ENCODE data around the gene TRPM3.
A peak's percentile ranks its signal among the peaks of the same experiment; 100 is the strongest.
"Not testable (repeated sequence)": the region's sequence is repeated elsewhere in the genome, so short reads cannot be mapped to it uniquely, and the experiment has no call there.

The TRPM3 gene

DNA sequence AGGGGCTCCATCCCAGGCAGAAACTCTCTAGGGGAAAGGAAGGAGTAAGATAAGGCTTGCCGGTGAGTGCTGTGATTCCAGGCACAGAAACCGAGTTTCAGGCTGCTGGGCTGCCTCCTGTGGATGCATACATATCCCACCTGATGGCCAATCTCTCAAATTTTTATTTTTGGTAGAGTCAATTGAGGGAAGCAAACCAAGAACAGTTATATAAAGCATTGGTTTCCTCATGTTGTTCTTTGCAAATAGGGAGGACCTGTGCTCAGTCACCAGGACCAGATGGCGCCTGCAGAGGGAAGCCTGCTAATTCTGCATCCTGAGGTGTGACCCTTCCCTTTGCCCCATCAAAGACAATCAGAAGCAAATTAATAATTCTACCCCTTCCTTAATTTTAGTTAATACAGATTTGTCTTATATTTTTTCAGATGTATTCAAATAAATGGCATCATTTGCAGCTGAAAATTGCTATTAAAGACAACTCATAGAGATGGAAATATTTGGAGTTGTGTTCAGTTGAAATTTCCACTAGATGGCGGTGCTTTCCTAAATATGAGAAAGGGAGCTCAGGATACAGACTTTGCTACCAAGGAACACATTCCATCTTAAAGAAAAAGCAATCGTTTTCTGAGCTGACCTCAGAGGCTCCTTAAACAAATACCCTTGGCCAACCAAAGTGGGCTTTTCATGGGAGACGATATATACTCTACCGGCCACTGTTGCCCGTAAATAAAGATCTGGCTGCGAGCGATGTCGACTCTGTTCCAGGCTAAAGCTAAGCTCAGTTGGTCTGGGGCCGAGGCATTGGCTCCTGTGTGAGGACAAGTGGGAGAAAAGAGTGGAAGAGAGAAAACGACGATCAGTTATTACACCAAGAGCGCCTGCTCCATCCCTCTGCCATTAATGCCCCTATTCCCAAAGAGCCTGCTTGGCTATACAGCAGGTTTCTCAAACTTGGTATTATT is 481.3 kb downstream of the TRPM3 start:
- DNase-seq: no peak

GRCh38 chr9:70635790-70636189 is 485.6 kb downstream of the TRPM3 start:
- DNase-seq: no peak

- DNase-seq: no peak
Observed at GRCh38 chr9:70634696-70635095, 486.7 kb downstream of the TRPM3 start.

GRCh38 chr9:70630971-70631370 is 490.4 kb downstream of the TRPM3 start:
- DNase-seq: no peak

- not testable (repeated sequence) for DNase-seq
Observed at GRCh38 chr9:70629080-70629685, 492.2 kb downstream of the TRPM3 start.

GRCh38 chr9:70625078-70625477 is 496.3 kb downstream of the TRPM3 start:
- DNase-seq: no peak

DNA sequence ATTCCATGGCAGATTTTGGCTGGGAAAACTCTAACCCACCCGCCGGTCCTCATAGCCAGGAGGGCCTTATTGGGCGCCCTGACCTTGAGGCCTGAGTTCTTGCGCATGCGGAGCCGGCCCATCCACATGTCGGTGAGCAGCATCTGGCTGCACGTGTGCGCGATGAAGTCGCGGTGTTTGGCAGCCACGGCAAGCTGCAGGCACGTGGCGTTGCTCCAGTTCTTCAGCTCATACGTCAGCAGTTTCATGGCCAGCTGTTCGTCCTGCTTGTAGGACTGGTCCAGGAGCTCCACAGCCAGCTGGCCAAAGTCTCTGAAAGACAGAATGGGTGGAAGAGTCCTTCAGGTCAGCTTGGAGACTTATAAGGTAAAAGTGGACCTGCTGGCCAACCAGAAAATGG is 502.6 kb downstream of the TRPM3 start:
- no peak for DNase-seq

GRCh38 chr9:70617033-70617828 is 504.2 kb downstream of the TRPM3 start:
- no peak for DNase-seq

DNA sequence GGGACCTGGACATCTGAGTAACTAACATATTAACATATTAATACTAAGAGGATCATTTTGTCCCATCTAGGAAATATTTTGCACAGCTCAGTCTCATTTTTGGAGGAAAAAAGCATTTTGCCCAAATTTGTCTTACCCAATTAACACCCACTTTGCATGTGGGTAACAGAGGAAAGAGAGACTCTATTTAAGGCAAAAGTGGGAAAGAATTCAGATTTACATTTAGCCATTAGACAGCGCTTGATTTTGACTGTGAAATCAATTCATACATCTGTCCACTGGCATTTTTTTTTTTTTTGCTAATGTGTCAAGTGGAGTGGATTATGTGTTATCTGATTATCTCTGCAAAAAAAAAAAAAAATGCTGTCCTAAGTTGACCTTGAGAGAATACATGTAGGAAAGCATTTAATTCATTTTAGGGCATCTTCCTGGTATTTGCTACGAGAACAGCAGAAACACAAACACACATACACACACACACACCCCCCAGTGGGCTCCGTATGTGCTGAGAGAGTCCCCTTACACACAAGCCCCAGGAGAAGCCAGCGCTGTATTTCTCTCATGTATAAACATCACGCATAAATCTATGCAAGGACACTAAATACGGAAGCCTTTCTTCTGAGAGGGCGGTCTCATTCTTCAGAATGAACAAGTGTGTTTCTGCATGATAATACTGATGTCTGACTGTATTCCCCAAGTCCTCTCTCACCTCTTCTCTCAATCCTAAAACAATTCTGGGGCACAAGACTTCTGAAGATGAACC is 505.0 kb downstream of the TRPM3 start:
- DNase-seq: no peak

DNA sequence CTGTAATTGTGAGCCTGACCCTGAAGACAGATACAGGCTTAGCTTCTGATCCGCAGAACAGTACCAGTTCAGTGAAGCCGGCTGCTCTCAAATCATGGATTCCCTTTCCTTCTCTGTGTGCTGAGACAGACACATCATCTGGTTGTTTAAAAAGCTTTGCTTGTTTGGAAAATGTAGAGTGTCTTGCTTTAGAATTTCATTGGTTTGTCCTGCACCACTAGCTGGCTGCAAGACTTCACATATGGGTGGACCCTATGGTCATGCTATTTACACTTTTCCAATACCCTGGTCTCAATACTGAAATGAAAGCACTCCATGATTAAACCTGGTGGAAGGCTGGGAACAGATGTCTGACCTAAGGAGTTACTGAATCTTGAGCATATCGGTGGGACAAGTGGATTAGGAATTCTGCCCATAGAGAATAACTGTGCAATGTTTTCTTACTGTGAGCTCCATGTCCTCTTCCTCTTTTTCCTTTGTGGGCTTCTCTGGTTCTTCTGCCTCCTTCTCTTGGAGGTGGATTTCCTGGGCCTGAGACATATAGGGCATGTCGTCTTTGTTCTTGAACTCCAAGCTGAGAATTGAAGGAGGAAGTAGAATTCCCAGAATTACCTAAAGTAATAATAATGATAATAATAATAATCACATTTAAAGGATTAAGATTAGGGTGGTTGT is 505.8 kb downstream of the TRPM3 start:
- DNase-seq: no peak

DNA sequence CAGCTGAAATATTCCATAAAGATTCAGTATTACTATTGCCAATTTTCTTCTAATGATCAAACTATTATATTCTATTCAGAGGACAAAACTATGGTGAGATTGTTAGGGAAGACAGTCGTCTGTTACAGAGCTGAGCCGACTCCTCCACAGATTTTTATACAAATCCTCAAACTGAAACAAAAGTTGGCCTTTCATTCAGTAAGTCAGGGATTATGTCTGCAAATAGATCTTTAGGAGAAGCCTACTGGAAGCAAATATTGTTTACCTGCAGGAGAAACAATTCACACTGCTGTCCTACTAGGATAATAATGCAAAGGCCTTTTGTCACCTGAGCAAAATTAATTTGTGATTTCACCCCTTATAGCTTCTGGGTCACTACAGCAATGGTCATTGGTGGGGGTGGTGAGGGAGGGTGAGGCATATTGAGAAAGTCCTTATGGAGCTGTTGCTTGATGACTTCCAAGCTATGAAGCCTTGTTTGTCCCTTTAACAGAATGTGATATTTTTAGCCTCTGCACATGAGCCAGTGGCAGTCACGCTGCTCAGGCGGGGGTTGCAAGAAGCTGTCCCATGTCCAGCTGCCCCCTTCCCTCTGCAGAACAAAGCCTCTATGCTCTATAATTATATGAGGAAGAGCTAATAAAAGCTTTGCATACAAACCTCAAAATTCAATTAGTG is 506.5 kb downstream of the TRPM3 start:
- DNase-seq: no peak

DNA sequence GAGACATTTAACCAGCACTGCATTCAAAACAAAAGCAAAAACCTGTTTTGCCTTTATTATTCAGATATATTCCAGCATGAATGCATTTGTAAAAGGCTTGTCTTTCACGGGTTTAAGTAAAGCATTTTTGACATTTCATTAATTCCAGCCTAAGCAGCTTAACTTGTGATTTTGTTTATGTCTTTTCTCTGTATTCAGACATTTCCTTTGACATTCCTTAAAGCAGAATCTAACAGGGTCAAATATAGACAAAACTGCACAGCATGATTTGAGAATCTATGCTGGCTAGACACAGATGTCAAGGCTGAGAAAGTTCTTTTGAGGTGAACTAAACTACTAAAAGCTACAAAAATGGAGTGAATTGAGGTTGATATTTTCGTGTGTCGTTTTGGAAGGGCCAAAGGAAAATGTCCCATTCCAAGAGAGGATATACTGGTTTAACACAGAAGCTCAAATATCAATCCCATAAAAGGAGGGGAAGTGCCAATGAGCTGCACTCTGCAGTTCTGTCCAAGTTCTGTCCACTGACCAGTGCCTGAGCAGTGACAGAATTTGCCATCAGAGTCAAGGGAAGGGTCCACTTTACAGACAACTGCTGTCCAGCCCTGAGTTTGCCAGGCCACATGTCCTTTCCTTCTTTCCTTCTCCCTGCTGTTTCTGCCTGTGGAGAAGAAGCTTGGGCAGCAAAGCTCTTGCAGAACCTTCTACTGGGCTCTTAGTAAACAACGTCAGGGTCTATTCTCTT is 508.2 kb downstream of the TRPM3 start:
- no peak for DNase-seq

DNA sequence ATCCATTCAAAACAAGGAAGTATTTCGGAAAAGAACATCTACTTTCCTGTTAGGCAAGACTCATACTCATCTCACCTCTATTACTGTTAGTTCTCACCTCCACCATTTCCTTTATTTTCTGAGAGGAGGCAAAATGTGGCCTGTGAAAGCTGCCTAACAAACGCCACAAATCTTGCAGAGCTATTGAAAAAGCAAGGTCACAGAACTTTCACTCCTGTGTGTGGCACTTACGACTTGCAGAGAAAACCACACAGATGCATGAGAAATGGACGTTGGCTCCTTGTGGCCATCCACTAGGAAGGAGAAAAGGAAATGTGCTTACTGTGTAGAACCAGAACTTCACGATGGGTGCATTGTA is 511.2 kb downstream of the TRPM3 start:
- DNase-seq: no peak

DNA sequence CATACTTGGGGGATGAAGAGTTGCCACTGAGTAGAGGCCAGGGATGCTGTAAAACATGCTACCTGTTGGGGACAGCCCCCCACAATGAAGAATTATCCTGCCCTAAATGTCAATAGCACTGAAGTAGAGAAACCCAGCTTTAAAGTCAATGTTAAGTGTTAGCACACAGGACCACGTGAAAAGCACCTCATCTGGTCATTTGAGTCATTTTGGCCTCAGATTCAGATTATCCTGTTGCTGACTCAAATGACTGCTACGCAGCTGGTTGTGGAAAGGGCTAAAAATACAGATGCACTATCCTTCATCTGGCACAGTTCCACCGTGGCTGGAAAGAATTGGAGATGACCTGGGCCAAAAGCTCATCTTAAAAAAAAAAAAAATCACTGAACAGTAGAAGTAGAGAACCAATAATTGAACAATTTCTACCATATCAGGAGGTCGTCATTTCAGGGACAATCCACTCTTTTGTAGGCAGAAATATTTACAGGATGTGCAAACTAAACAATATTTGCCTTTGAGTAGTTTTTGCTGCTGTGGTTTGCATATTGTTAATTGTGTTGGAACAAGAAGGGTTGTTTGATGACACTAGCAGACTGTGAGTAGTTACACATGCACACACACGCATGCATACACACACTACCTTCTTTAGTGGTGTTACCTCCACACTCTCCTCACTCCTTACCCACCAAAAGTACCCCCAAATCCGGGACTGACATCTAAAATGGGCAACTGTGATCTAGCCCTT is 511.7 kb downstream of the TRPM3 start:
- no peak for DNase-seq

GRCh38 chr9:70609011-70609410 is 512.4 kb downstream of the TRPM3 start:
- DNase-seq: no peak

GRCh38 chr9:70607926-70608325 is 513.5 kb downstream of the TRPM3 start:
- DNase-seq: no peak

GRCh38 chr9:70607329-70607728 is 514.1 kb downstream of the TRPM3 start:
- no peak for DNase-seq

- DNase-seq: no peak
Observed at GRCh38 chr9:70603020-70603411, 518.4 kb downstream of the TRPM3 start.

DNA sequence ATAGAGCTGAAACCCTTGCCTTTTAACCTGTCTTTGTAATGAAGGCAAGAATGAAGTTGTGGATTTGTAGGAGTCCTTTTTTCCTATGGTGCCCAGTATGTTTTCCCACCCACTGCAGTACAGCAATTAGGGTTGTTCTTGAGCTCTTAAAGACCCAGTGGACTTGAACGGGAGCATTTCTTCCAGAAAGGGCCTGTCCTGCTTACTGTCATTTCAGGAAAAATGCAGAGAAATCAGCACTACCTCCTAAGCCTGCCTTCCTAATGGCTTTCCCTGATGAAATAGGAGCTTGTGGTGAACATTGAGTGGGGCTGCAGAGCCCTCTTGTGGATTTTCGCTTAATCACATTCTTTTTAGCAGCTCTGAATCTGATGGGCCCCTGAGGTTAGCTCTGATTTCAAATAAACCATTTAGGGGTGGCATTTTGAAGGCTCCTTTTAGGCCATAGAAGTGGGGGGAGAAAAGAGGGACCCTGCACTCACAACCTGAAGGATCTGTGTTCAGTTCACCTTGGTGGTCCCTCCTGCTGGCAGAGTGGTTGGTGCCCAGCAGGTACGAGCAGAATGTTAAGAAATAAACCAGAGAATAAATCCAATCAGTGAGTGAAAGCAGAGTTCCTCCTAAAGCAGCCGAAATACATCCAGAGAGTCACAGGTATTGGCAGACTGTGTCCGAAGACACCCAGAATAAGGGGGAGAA is 519.0 kb downstream of the TRPM3 start:
- peak in 1 of 4 experiments; percentile 13 for DNase-seq
